Measurements from ENCODE around the gene FOXD1.

The FOXD1 gene
- total RNA-seq, result 0 to 0.39 (median 0.26) reads per million in 3 donors

DNA sequence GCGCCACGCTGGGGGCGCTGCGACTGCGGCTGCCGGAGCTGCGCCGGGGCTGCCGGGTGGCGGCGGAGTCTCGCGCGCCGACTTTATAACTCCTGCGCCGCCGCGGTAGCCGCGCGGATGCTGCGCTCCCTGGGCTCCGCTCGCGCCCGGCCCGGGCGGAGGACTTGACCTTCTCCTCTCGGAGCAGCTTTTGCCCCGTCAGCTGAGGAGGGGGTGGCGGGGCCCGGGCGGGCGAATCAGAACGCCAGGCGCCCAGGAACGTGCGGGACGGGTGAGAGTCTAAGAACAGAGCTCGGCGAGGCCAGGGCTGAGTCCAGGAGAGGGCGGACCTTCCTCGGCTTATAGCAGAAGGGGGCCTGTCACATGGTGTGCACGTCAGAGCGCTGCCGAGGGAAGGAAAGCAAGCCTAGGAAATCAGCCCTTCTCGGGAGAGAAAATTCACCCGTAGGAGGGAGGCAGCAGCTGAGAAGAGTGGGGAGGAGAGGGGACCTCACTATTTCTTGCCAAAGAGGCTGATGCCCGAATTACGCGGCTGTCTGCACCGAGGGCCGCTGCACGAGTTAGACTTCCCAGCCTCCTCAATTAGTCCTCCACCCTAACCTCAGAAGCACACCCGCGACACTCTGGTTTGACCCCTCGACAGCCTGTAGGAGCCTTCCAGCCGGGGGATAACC, at the start of gene FOXD1:
Gene FOXD1, minus strand, starts transcription at position 315 of the 674 bp plus-strand sequence. CDS start 415 bp downstream, outside the sequence.
- H3K27me3 ChIP-seq (replicated peaks; ENCODE audit: control insufficient read depth, insufficient read depth, low read length, poor library complexity, severe bottlenecking), result peaks cover 82% of the 10 kb centered on the region
- no peak within 1 kb of the TSS for H3K27ac ChIP-seq (ENCODE audit: insufficient read depth, low read length, poor library complexity, severe bottlenecking)
- H3K4me1 ChIP-seq (ENCODE audit: control insufficient read depth, insufficient read depth, low read length, poor library complexity, severe bottlenecking), result peaks cover 20% of the 10 kb centered on the region

DNA sequence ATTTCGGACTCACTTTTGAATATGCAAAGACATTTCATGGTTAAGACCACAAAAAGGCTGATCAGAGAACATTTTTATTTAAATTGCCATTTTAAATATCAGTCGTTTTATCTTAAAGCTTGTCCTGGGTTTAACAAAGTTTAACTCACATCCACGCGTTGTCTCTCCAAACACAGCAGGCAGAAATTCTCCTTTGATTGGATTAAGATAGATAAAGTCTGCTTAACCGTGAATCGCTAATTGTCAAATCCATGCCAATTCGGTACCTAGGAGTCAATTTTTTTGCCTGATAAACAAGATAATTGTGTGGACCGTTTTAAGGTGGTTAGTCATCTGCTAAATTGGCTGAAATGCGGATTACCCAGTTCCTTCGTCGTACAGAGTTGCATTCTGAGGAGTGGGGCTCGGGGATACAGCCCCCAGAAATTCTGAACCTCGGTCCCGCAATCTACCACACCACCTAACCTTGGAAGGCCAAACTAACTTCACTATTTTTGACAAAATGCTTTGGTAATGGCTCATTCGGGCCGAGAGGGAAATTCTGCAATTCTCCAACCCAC, 49.0 kb upstream of the FOXD1 start:
- peaks cover 12% of the 10 kb centered on the region for H3K4me1 ChIP-seq (ENCODE audit: control insufficient read depth, insufficient read depth, low read length, poor library complexity, severe bottlenecking)
- no peak for DNase-seq
- peak overlapping the region; percentile 97 for H3K27ac ChIP-seq (ENCODE audit: insufficient read depth, low read length, poor library complexity, severe bottlenecking)
- no peaks in the 10 kb centered on the region for H3K9me3 ChIP-seq (ENCODE audit: control insufficient read depth, low read length)
- H3K36me3 ChIP-seq (ENCODE audit: control insufficient read depth, insufficient read depth, low read length), result peaks cover 4% of the 10 kb centered on the region
- H3K4me3 ChIP-seq (ENCODE audit: insufficient read depth, low read depth, low read length, poor library complexity, severe bottlenecking), result peak overlapping the region; percentile 93
- no peaks in the 10 kb centered on the region for H3K27me3 ChIP-seq (replicated peaks; ENCODE audit: control insufficient read depth, insufficient read depth, low read length, poor library complexity, severe bottlenecking)

More for the DNA sequence above, at the start of gene FOXD1:
- H3K36me3 ChIP-seq (ENCODE audit: control insufficient read depth, insufficient read depth, low read length), result no peaks in the 10 kb centered on the region
- no peaks in the 10 kb centered on the region for H3K9me3 ChIP-seq (ENCODE audit: control insufficient read depth, low read length)
- peak within 1 kb of the TSS; percentile 53 for H3K4me3 ChIP-seq (ENCODE audit: insufficient read depth, low read depth, low read length, poor library complexity, severe bottlenecking)
- no peak for DNase-seq

DNA sequence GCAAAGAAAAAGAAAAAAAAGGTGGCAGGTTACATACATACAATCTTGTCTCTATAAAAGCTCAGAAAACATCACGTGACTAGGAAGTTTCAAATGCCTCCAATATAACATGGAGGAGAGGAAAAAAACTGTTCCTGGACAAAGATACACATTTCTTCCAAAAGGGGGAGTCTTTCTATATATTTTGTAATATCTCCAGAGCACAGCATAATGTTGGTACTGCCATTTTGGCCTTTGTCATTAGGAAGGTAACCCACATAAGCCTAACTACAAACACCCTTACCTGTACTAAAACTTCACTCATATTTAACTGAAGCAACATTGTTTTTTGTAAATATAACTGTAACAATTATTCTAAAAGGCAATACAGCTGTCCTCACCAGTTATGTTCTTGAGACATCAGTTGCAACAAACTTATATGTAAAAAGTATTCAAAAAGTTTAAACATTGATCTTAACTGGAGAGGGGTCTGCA, 48.4 kb upstream of the FOXD1 start:
- Histone ChIP-seq H3K9me3 (ENCODE audit: control insufficient read depth, low read length) (no peaks in the 10 kb centered on the region), H3K36me3 (ENCODE audit: control insufficient read depth, insufficient read depth, low read length) (no peaks in the 10 kb centered on the region), H3K4me3 (ENCODE audit: insufficient read depth, low read depth, low read length, poor library complexity, severe bottlenecking) (no peak overlapping the region), H3K27ac (ENCODE audit: insufficient read depth, low read length, poor library complexity, severe bottlenecking) (no peak overlapping the region), H3K27me3 (replicated peaks; ENCODE audit: control insufficient read depth, insufficient read depth, low read length, poor library complexity, severe bottlenecking) (no peaks in the 10 kb centered on the region), H3K4me1 (ENCODE audit: control insufficient read depth, insufficient read depth, low read length, poor library complexity, severe bottlenecking) (peaks cover 12% of the 10 kb centered on the region)
- no peak for DNase-seq

DNA sequence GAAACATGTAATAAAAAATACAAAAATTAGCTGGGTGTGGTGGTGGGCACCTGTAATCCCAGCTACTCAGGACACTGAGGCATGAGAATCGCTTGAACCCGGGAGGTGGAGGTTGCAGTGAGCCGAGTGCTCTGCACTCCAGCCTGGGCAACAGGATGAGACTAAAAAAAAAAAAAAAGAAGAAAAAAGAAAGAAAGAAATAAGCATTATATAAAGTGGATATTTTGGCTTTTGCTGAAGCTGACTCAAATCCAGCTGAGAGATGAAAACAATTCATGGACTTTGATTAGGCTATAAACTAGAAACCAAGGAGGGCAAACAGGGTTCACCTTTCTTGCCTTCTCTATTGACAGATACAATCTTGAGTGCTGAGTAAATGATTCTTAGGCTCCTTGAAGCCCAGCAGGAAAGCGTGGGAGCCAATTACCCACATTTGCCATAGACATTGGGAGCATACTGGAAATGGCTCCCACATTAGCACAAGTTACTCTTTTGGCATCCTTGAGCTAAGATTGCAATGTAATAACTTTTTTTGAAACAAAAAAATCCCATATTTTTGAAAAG, 47.3 kb upstream of the FOXD1 start:
- Histone ChIP-seq H3K4me1 (ENCODE audit: control insufficient read depth, insufficient read depth, low read length, poor library complexity, severe bottlenecking) (peaks cover 8% of the 10 kb centered on the region), H3K27me3 (replicated peaks; ENCODE audit: control insufficient read depth, insufficient read depth, low read length, poor library complexity, severe bottlenecking) (no peaks in the 10 kb centered on the region)

DNA sequence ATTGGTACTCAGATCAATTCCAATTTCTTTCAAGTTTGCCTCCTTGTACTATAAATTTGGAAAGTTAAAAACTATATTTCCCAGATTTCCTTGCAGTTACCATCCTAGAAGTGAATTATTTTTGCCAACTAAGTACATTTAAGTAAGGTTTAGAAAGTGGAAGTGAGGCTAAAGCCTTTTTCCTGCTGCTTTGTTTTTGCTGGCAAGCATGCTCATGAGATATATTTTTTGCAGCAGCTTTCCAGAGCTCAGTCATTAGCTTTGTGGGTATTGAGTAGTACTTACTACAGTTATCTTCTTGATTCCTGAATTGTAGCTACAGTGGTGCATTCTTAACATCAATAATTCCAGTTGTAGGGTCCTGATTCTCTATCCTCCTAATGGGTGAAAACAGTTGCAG, 46.1 kb upstream of the FOXD1 start:
- H3K36me3 ChIP-seq (ENCODE audit: control insufficient read depth, insufficient read depth, low read length), result no peaks in the 10 kb centered on the region
- H3K27me3 ChIP-seq (replicated peaks; ENCODE audit: control insufficient read depth, insufficient read depth, low read length, poor library complexity, severe bottlenecking), result no peaks in the 10 kb centered on the region
- no peak overlapping the region for H3K27ac ChIP-seq (ENCODE audit: insufficient read depth, low read length, poor library complexity, severe bottlenecking)
- H3K4me1 ChIP-seq (ENCODE audit: control insufficient read depth, insufficient read depth, low read length, poor library complexity, severe bottlenecking), result peaks cover 4% of the 10 kb centered on the region
- no peak overlapping the region for H3K4me3 ChIP-seq (ENCODE audit: insufficient read depth, low read depth, low read length, poor library complexity, severe bottlenecking)
- no peak for DNase-seq
- no peaks in the 10 kb centered on the region for H3K9me3 ChIP-seq (ENCODE audit: control insufficient read depth, low read length)

More for the DNA sequence above, 47.3 kb upstream of the FOXD1 start:
- no peak for DNase-seq
- Histone ChIP-seq H3K9me3 (ENCODE audit: control insufficient read depth, low read length) (no peaks in the 10 kb centered on the region), H3K27ac (ENCODE audit: insufficient read depth, low read length, poor library complexity, severe bottlenecking) (no peak overlapping the region), H3K36me3 (ENCODE audit: control insufficient read depth, insufficient read depth, low read length) (no peaks in the 10 kb centered on the region), H3K4me3 (ENCODE audit: insufficient read depth, low read depth, low read length, poor library complexity, severe bottlenecking) (no peak overlapping the region)

DNA sequence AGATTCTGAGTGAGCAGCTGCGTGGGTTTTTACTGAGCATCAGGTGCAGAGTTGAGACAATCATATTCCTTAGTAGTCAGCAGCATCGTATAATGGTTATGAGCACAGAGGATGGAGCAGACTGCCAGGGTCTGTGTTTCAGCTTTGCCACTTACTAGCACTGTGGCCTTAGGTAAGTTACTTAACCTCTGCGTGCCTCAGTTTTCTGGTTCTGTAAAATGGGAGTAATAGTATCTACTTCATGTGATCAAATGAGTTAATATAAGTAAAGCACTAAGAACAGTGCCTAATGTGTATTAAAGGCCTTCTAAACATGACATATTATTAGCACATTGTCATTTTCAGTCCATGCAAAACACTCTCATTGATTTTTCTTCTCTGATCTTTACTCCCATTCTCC, 44.8 kb upstream of the FOXD1 start:
- H3K9me3 ChIP-seq (ENCODE audit: control insufficient read depth, low read length), result no peaks in the 10 kb centered on the region
- no peaks in the 10 kb centered on the region for H3K4me1 ChIP-seq (ENCODE audit: control insufficient read depth, insufficient read depth, low read length, poor library complexity, severe bottlenecking)
- H3K4me3 ChIP-seq (ENCODE audit: insufficient read depth, low read depth, low read length, poor library complexity, severe bottlenecking), result no peak overlapping the region
- no peaks in the 10 kb centered on the region for H3K36me3 ChIP-seq (ENCODE audit: control insufficient read depth, insufficient read depth, low read length)
- DNase-seq, result no peak
- H3K27me3 ChIP-seq (replicated peaks; ENCODE audit: control insufficient read depth, insufficient read depth, low read length, poor library complexity, severe bottlenecking), result no peaks in the 10 kb centered on the region
- H3K27ac ChIP-seq (ENCODE audit: insufficient read depth, low read length, poor library complexity, severe bottlenecking), result no peak overlapping the region

DNA sequence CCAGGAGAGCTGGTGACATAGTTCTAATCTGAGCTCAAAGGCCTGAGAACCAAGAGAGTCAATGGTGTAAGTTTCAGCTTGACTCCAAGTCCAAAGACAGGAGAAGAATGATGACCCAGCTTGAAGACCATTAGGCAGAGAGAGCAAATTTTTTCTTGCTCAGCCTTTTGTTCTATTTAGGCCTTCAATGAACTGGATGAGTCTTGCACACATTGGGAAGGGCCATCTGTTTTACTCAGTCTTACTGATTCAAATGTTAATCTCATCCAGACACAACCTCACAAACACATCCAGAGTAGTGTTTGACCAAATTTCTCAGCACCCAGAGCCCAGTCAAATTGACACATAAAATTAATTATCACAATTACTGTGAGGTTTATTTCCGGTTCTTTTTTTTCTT, 42.6 kb upstream of the FOXD1 start:
- H3K27me3 ChIP-seq (replicated peaks; ENCODE audit: control insufficient read depth, insufficient read depth, low read length, poor library complexity, severe bottlenecking), result no peaks in the 10 kb centered on the region
- no peaks in the 10 kb centered on the region for H3K36me3 ChIP-seq (ENCODE audit: control insufficient read depth, insufficient read depth, low read length)
- H3K9me3 ChIP-seq (ENCODE audit: control insufficient read depth, low read length), result no peaks in the 10 kb centered on the region
- no peak for DNase-seq
- H3K4me3 ChIP-seq (ENCODE audit: insufficient read depth, low read depth, low read length, poor library complexity, severe bottlenecking), result no peak overlapping the region
- no peaks in the 10 kb centered on the region for H3K4me1 ChIP-seq (ENCODE audit: control insufficient read depth, insufficient read depth, low read length, poor library complexity, severe bottlenecking)
- H3K27ac ChIP-seq (ENCODE audit: insufficient read depth, low read length, poor library complexity, severe bottlenecking), result no peak overlapping the region

DNA sequence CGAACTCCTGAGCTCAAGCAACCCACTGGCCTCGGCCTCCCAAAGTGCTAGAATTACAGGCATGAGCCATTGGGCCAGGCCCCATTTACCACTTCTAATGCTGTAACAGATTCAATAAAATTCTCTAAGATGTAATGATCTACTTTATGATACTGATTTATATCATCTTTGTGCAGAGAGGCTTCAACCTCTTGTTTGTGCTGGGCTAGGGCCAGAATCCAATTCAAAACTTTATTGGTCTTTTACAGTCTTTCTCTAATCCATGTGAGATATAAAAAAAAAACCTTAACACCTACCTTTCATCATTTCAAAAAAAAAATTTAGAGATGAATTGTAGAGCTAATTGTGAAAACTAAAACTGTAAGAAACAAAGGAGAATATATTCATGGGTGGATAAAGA, 41.5 kb upstream of the FOXD1 start:
- Histone ChIP-seq H3K27ac (ENCODE audit: insufficient read depth, low read length, poor library complexity, severe bottlenecking) (no peak overlapping the region), H3K36me3 (ENCODE audit: control insufficient read depth, insufficient read depth, low read length) (no peaks in the 10 kb centered on the region), H3K4me3 (ENCODE audit: insufficient read depth, low read depth, low read length, poor library complexity, severe bottlenecking) (no peak overlapping the region), H3K4me1 (ENCODE audit: control insufficient read depth, insufficient read depth, low read length, poor library complexity, severe bottlenecking) (no peaks in the 10 kb centered on the region), H3K9me3 (ENCODE audit: control insufficient read depth, low read length) (no peaks in the 10 kb centered on the region), H3K27me3 (replicated peaks; ENCODE audit: control insufficient read depth, insufficient read depth, low read length, poor library complexity, severe bottlenecking) (no peaks in the 10 kb centered on the region)
- no peak for DNase-seq

DNA sequence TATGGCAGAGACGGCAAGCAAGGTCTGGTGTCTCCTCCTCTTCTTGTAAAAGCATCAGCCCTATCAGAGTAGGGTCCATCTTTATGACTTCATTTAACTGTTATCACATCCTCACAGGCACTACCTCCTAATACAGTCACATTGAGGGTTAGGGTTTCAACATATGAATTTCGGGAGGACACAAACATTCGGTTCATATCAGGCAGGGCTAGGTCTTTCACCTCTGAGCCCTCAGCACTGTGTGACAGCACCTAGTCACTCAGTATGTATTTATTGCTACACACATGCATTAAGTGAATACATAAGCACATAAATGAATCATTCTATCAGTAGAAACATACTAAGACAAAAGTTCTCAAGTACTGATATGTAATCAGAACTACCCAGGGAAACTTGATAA, 40.2 kb upstream of the FOXD1 start:
- no peak overlapping the region for H3K27ac ChIP-seq (ENCODE audit: insufficient read depth, low read length, poor library complexity, severe bottlenecking)
- DNase-seq, result no peak
- no peaks in the 10 kb centered on the region for H3K4me1 ChIP-seq (ENCODE audit: control insufficient read depth, insufficient read depth, low read length, poor library complexity, severe bottlenecking)
- no peaks in the 10 kb centered on the region for H3K27me3 ChIP-seq (replicated peaks; ENCODE audit: control insufficient read depth, insufficient read depth, low read length, poor library complexity, severe bottlenecking)
- H3K9me3 ChIP-seq (ENCODE audit: control insufficient read depth, low read length), result no peaks in the 10 kb centered on the region
- no peak overlapping the region for H3K4me3 ChIP-seq (ENCODE audit: insufficient read depth, low read depth, low read length, poor library complexity, severe bottlenecking)
- no peaks in the 10 kb centered on the region for H3K36me3 ChIP-seq (ENCODE audit: control insufficient read depth, insufficient read depth, low read length)

DNA sequence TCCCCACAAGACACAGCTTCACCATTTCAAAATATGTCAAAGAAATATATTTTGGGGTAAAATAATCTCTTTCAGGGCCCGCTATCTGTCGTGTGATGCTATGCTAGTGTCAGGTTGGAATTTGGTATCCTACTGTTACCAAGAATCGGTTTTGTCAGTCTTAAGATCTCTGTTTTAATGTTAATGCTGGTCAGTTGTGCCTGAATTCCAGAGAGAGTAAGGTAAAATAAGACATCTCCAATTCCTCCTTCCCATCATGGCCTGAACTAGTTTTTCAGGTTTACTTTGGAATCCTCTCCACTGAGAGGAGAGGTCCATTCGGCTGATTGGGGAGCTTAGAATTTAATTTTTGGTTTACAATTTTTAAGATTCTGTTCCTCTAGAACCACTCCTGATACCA, 39.2 kb upstream of the FOXD1 start:
- no peak overlapping the region for H3K4me3 ChIP-seq (ENCODE audit: insufficient read depth, low read depth, low read length, poor library complexity, severe bottlenecking)
- H3K27me3 ChIP-seq (replicated peaks; ENCODE audit: control insufficient read depth, insufficient read depth, low read length, poor library complexity, severe bottlenecking), result no peaks in the 10 kb centered on the region
- no peak overlapping the region for H3K27ac ChIP-seq (ENCODE audit: insufficient read depth, low read length, poor library complexity, severe bottlenecking)
- H3K36me3 ChIP-seq (ENCODE audit: control insufficient read depth, insufficient read depth, low read length), result no peaks in the 10 kb centered on the region
- no peaks in the 10 kb centered on the region for H3K9me3 ChIP-seq (ENCODE audit: control insufficient read depth, low read length)
- no peaks in the 10 kb centered on the region for H3K4me1 ChIP-seq (ENCODE audit: control insufficient read depth, insufficient read depth, low read length, poor library complexity, severe bottlenecking)
- no peak for DNase-seq
